GM18499 (cell line): ENCODE measurements around the gene RFESD.
"Not testable (repeated sequence)": the region's sequence is repeated elsewhere in the genome, so short reads cannot be mapped to it uniquely, and the experiment has no call there.

ENCODE experiments used
- ATAC-seq: cut with Tn5 transposase; IDR thresholded peaks from one replicate; pipeline ENCODE4 v1.9.1; 2021; ENCODE audit warnings: moderate number of reproducible peaks; ENCODE audit not compliant: insufficient read depth, unreplicated experiment

Gene RFESD

GRCh38 chr5:95706196-95706595, 59.6 kb downstream of the RFESD start:
- not testable (repeated sequence) for ATAC-seq

DNA sequence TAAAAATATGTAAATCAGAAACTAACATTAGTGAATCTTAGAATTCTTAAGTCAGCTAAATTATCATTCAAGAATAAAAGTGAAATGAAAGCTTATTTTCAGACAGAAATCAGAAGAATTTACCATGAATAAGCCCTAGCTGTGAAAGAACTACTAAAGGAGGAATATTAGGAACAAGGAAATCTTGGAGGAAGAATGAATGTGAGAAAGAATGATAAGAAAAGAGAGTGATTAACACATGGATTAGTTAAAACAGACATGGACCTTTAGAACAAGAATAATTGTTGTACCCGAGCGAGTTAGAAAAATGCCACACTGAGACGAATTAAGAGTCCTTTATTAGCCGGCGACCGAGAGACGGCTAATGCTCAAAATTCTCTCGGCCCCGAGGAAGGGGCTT, 60.5 kb downstream of the RFESD start:
- no peak for ATAC-seq
